IMR-90 (cell line): ENCODE measurements around the gene DOCK2. TPM values are rescaled to one million over a fixed set of nuclear protein-coding genes. Genes with fewer than 3 reads are reported as not detected.

ENCODE experiments used
- ATAC-seq: fragments of 200-7000 bp; cut with Tn5 transposase; 2 replicates; pipeline ENCODE4 v1.9.1; 2020; ENCODE audit warnings: low read depth, mild to moderate bottlenecking, moderate library complexity
- BruUV-seq: library from RNA; stranded (reverse); fragments of 400-500 nt; replicated peaks from 2 replicates; lab custom pipeline; 2021; lab: Mats Ljungman, UMichigan
- CTCF ChIA-PET: fragments of 300-600 bp; formaldehyde crosslinking; extraction: SDS; loops from one replicate; lab custom pipeline; 2021; ENCODE audit warnings: antibody characterized with exemption; lab: Yijun Ruan, JAX
- POLR2A ChIA-PET: fragments of 300-600 bp; sonication (Branson Sonifier 250); formaldehyde crosslinking; loops from one replicate; lab custom pipeline; 2022; ENCODE audit warnings: antibody characterized with exemption; ENCODE audit not compliant: unreplicated experiment; lab: Charles Lee
- DNase-seq: peaks from one replicate; pipeline ENCODE4 v3.0.0; 2013
- H2AFZ ChIP-seq: replicated peaks from 2 replicates; pipeline ENCODE3; 2013; ENCODE audit warnings: low read length, mild to moderate bottlenecking; ENCODE audit not compliant: poor library complexity
- H2AK5ac ChIP-seq: 2 replicates; pipeline ENCODE4 v1.6.1; 2013; ENCODE audit warnings: low read depth, low read length, inconsistent platforms
- H2AK9ac ChIP-seq: replicated peaks from 2 replicates; pipeline ENCODE3; 2013; ENCODE audit warnings: mild to moderate bottlenecking, low read depth, low read length, moderate library complexity; ENCODE audit not compliant: poor library complexity
- H2BK120ac ChIP-seq: 2 replicates; pipeline ENCODE4 v1.6.1; 2013; ENCODE audit warnings: low read depth, low read length, inconsistent platforms
- H2BK15ac ChIP-seq: 3 replicates; pipeline ENCODE4 v1.6.1; 2013; ENCODE audit warnings: low read depth, low read length, inconsistent platforms
- H2BK20ac ChIP-seq: 2 replicates; pipeline ENCODE4 v1.6.1; 2013; ENCODE audit warnings: low read depth, mild to moderate bottlenecking, inconsistent platforms, low read length, moderate library complexity
- H2BK5ac ChIP-seq: 2 replicates; pipeline ENCODE4 v1.6.1; 2013; ENCODE audit warnings: mild to moderate bottlenecking, low read depth, low read length, inconsistent platforms; ENCODE audit not compliant: poor library complexity, severe bottlenecking
- H3K14ac ChIP-seq: replicated peaks from 2 replicates; pipeline ENCODE4 v1.6.1; 2013; ENCODE audit warnings: low read depth, low read length, inconsistent platforms
- H3K18ac ChIP-seq: 2 replicates; pipeline ENCODE4 v1.6.1; 2013; ENCODE audit warnings: low read depth, low read length, control low read depth
- H3K23ac ChIP-seq: 2 replicates; pipeline ENCODE4 v1.6.1; 2013; ENCODE audit warnings: low read depth, low read length, inconsistent platforms
- H3K27ac ChIP-seq: 2 replicates; pipeline ENCODE4 v1.5.1; 2013; ENCODE audit warnings: mild to moderate bottlenecking, control low read depth, low read length; ENCODE audit not compliant: insufficient read depth
- H3K27me3 ChIP-seq: 2 replicates; pipeline ENCODE4 v1.6.1; 2013; ENCODE audit warnings: low read length; ENCODE audit not compliant: control insufficient read depth, insufficient read depth
- H3K36me3 ChIP-seq: 2 replicates; pipeline ENCODE4 v1.6.1; 2013; ENCODE audit warnings: low read length, mixed read lengths; ENCODE audit not compliant: control insufficient read depth, insufficient read depth
- H3K4ac ChIP-seq: 2 replicates; pipeline ENCODE4 v1.6.1; 2013; ENCODE audit warnings: low read depth, low read length, inconsistent platforms
- H3K4me1 ChIP-seq: 2 replicates; pipeline ENCODE4 v1.6.1; 2013; ENCODE audit warnings: low read length, mixed read lengths; ENCODE audit not compliant: control insufficient read depth, insufficient read depth
- H3K4me2 ChIP-seq: 2 replicates; pipeline ENCODE4 v1.6.1; 2013; ENCODE audit warnings: low read depth, mild to moderate bottlenecking, control low read depth, low read length, moderate library complexity
- H3K4me3 ChIP-seq: 2 replicates; pipeline ENCODE4 v1.5.1; 2013; ENCODE audit warnings: low read depth, mild to moderate bottlenecking, control low read depth, low read length, moderate library complexity; ENCODE audit not compliant: insufficient read depth
- H3K56ac ChIP-seq: 2 replicates; pipeline ENCODE4 v1.6.1; 2013; ENCODE audit warnings: low read length, inconsistent platforms; ENCODE audit not compliant: insufficient read depth; ENCODE audit errors: extremely low read depth
- H3K79me1 ChIP-seq, 2 experiments: 2 replicates each; pipeline ENCODE4 v1.6.1; 2013; ENCODE audit warnings: low read length in 2 of 2, inconsistent platforms in 1 of 2, low read depth in 1 of 2
- H3K9ac ChIP-seq: 2 replicates; pipeline ENCODE4 v1.6.1; 2013; ENCODE audit warnings: low read depth, low read length, control low read depth
- H3K9me1 ChIP-seq: 2 replicates; pipeline ENCODE4 v1.6.1; 2013; ENCODE audit warnings: low read length, inconsistent platforms; ENCODE audit not compliant: insufficient read depth
- H3K9me3 ChIP-seq: 2 replicates; pipeline ENCODE4 v1.6.1; 2013; ENCODE audit warnings: low read length; ENCODE audit not compliant: control insufficient read depth, insufficient read depth
- H4K20me1 ChIP-seq: 2 replicates; pipeline ENCODE4 v1.6.1; 2013; ENCODE audit warnings: low read length, inconsistent platforms; ENCODE audit not compliant: insufficient read depth
- H4K5ac ChIP-seq: 2 replicates; pipeline ENCODE4 v1.6.1; 2013; ENCODE audit warnings: mild to moderate bottlenecking, low read depth, low read length, control low read depth
- H4K8ac ChIP-seq, 2 experiments: 2 replicates each; pipeline ENCODE4 v1.6.1; 2013; ENCODE audit warnings: low read depth in 2 of 2, low read length in 2 of 2, control low read depth in 1 of 2, inconsistent platforms in 1 of 2
- H4K91ac ChIP-seq: 2 replicates; pipeline ENCODE4 v1.6.1; 2013; ENCODE audit warnings: low read depth, low read length, inconsistent platforms; ENCODE audit not compliant: insufficient read depth
- FOS ChIP-seq: fragments of 150-350 bp; IDR thresholded peaks from 2 replicates; pipeline ENCODE4 v1.6.1; 2016; ENCODE audit warnings: low read depth, low read length
- WGBS, 2 experiments: methylation state at CpG; one replicate each; pipeline versions ENCODE4 v1.1.5 to v1.1.7; 2013; ENCODE audit warnings: missing lambda C conversion rate in 2 of 2; ENCODE audit not compliant: insufficient read length in 1 of 2; ENCODE audit errors: extremely low coverage in 2 of 2; 5-methylcytosine and 5-hydroxymethylcytosine counted together
- dilution Hi-C: fragments of 300-500 bp; cut with HindIII; formaldehyde crosslinking; loops from one replicate; pipeline ENCODE4 v1.14.3; 2018; ENCODE audit warnings: low sequenced_read_pairs; ENCODE audit not compliant: unreplicated experiment
- in situ Hi-C: fragments of 300-500 bp; cut with MboI; formaldehyde crosslinking; loops from 3 replicates; pipeline ENCODE4 v1.14.3; 2019; ENCODE audit warnings: low sequenced_read_pairs, inconsistent platforms, mixed read lengths
- intact Hi-C: fragments of 100-400 bp; cut with micrococcal nuclease; formaldehyde crosslinking; loops from 2 replicates; pipeline ENCODE4 v1.10.0; 2022
- polyA plus RNA-seq, 3 experiments: library from polyadenylated mRNA; depleted of rRNA; stranded (reverse); fragments of >200 nt; gene quantifications; 2 replicates each; pipeline ENCODE4 v1.2.3, GENCODE V29; 2012; ENCODE audit warnings: low replicate concordance in 1 of 3
- total RNA-seq: library from RNA; depleted of rRNA; stranded (reverse); fragments of >200 nt; gene quantifications from 2 replicates; pipeline ENCODE4 v1.2.3, GENCODE V29; 2012

DOCK2 gene
- total and polyA plus RNA-seq, 2 of the 4 experiments (the other 2 are of a cell fraction) = 0.72 to 3.0 TPM

GRCh38 chr5:170006021-170006420 lies 368.9 kb downstream of the DOCK2 start:
- ChIA-PET POLR2A (no interaction called here), CTCF (no interaction called here)
- H3K9me3 ChIP-seq = no peaks in the 10 kb centered on the region
- no peak overlapping the region for H4K91ac ChIP-seq
- no peak overlapping the region for H3K56ac ChIP-seq
- peaks cover 3% of the 10 kb centered on the region for H3K27me3 ChIP-seq
- H4K8ac ChIP-seq = no peak overlapping the region
- H4K20me1 ChIP-seq = no peaks in the 10 kb centered on the region
- no peaks in the 10 kb centered on the region for H3K9me1 ChIP-seq
- in situ Hi-C loops = no loop called here
- 63% methylated on average over 2 of the region's 6 CpGs; no CpG with 5 or more reads in 1 of the 2 experiments for WGBS, 2 experiments
- no peak for ATAC-seq
- H4K5ac ChIP-seq = no peak overlapping the region
- H3K4me1 ChIP-seq = no peaks in the 10 kb centered on the region
- H2BK120ac ChIP-seq = no peak overlapping the region
- DNase-seq = no peak
- no peak overlapping the region for H2AK9ac ChIP-seq
- dilution Hi-C loops = no loop called here
- H2BK15ac ChIP-seq = no peak overlapping the region
- H2BK20ac ChIP-seq = no peak overlapping the region
- no peak overlapping the region for H3K4me2 ChIP-seq
- H3K23ac ChIP-seq = no peak overlapping the region
- TF ChIP-seq FOS = no peak
- H3K18ac ChIP-seq = no peak overlapping the region
- H3K14ac ChIP-seq = no peak overlapping the region
- no TSS peak for BruUV-seq
- H2BK5ac ChIP-seq = no peak overlapping the region
- no peak overlapping the region for H2AK5ac ChIP-seq
- intact Hi-C loops = no loop called here
- H3K79me1 ChIP-seq = no peaks in the 10 kb centered on the region
- no peaks in the 10 kb centered on the region for H3K36me3 ChIP-seq
- no peak overlapping the region for H3K4me3 ChIP-seq
- no peak overlapping the region for H3K9ac ChIP-seq
- H3K27ac ChIP-seq = no peak overlapping the region
- no peak overlapping the region for H2AFZ ChIP-seq
- H3K4ac ChIP-seq = no peak overlapping the region
